Gastrocnemius medialis (tissue), 4 donors: ENCODE results near the gene INTU. TPM values are rescaled to one million over a fixed set of nuclear protein-coding genes. Genes with fewer than 3 reads are reported as not detected.
A peak's percentile ranks its signal among the peaks of the same experiment; 100 is the strongest.
"Not testable (repeated sequence)": the region's sequence is repeated elsewhere in the genome, so short reads cannot be mapped to it uniquely, and the experiment has no call there.

Experiments
- ATAC-seq, 2 donors: fragments of 150-250 bp; one replicate each; pipeline ENCODE4 v1.9.1; 2016
- DNase-seq, 2 donors: peaks; one replicate each; pipeline ENCODE4 v3.0.0-alpha.2; 2019
- H3K27ac ChIP-seq, 4 donors: fragments of 200-600 bp; sonication (generic); 1 replicate in 1 of 4; 2 replicates in 3 of 4; pipeline ENCODE4 v1.5.1; 2016 to 2018; ENCODE audit warnings: mild to moderate bottlenecking in 2 of 4, moderate library complexity in 1 of 4
- H3K27me3 ChIP-seq, 3 donors: fragments of 200-600 bp; sonication (generic) in 2 of 3; 1 replicate in 1 of 3; 2 replicates in 2 of 3; pipeline versions ENCODE4 v1.5.1 to v1.6.0; 2016 to 2019; ENCODE audit warnings: mild to moderate bottlenecking in 1 of 3, moderate library complexity in 1 of 3
- H3K36me3 ChIP-seq, 2 donors: fragments of 200-600 bp; sonication (generic) in 1 of 2; one replicate each; pipeline ENCODE4 v1.5.1; 2017 to 2018
- H3K4me1 ChIP-seq, 2 donors: fragments of 200-600 bp; sonication (generic) in 1 of 2; one replicate each; pipeline ENCODE4 v1.5.1; 2016 to 2017; ENCODE audit warnings: mild to moderate bottlenecking in 2 of 2
- H3K4me3 ChIP-seq, 4 donors: fragments of 200-600 bp; sonication (generic) in 3 of 4; 1 replicate in 1 of 4; 2 replicates in 3 of 4; pipeline ENCODE4 v1.5.1; 2016 to 2019; ENCODE audit warnings: mild to moderate bottlenecking in 2 of 4
- H3K9me3 ChIP-seq, 3 donors: fragments of 200-600 bp; sonication (generic) in 2 of 3; 1 replicate in 1 of 3; 2 replicates in 2 of 3; pipeline ENCODE4 v1.5.1; 2016 to 2019
- CTCF ChIP-seq, 5 experiments: fragments of 450-650 bp in 3 of 5; fragments of 200-600 bp in 2 of 5; sonication (generic) in 2 of 5; IDR thresholded peaks in 4 of 5; conservative IDR thresholded peaks in 1 of 5; 1 replicate in 4 of 5; 2 replicates in 1 of 5; pipeline ENCODE4 v1.5.1; 2016 to 2019; ENCODE audit warnings: antibody characterized with exemption in 5 of 5, mild to moderate bottlenecking in 3 of 5, moderate library complexity in 3 of 5
- POLR2A ChIP-seq, 2 donors: fragments of 450-650 bp; IDR thresholded peaks; one replicate each; pipeline ENCODE4 v1.6.1; 2017; ENCODE audit warnings: antibody characterized with exemption in 2 of 2, mild to moderate bottlenecking in 2 of 2, moderate library complexity in 2 of 2
- in situ Hi-C, 4 donors: fragments of 200-750 bp; cut with MboI; loops; one replicate each; pipeline versions ENCODE4 v1.15.0 to v1.8.0; 2017; ENCODE audit warnings: low sequenced_read_pairs in 4 of 4
- intact Hi-C: fragments of 100-400 bp; cut with DNase I; formaldehyde crosslinking; loops from one replicate; pipeline ENCODE4 v1.15.1; 2023; ENCODE audit warnings: low total_unique reads
- total RNA-seq, 4 donors: library from RNA; depleted of rRNA; stranded (reverse); fragments of >200 nt; gene quantifications; one replicate each; pipeline versions ENCODE4 v1.1.0 to v1.2.3, GENCODE V29; 2016

The INTU gene
- 1 to 10 TPM in 2 of 4 donors, under 1 TPM in 2; 0.65 to 2.6 (median 1.7) TPM for total RNA-seq

- intact Hi-C loops (loop anchor here (5.0 to 10.0 kb wide), 3 partner anchors 150 to 1462 kb away; partner anchors contain the start of genes ABHD18, C4orf33, HSPA4L and MFSD8), in situ Hi-C loops (loop anchor here in 2 of 4 donors (25.0 kb wide), 1 partner anchor 330 kb away; the partner anchor contains the start of genes ABHD18 (in 2 of the 2) and MFSD8 (in 2 of the 2))
- H3K9me3 ChIP-seq, result no peaks in the 10 kb centered on the region
- H3K36me3 ChIP-seq, result no peaks in the 10 kb centered on the region
- H3K4me3 ChIP-seq, result peak within 1 kb of the TSS; percentile 62 to 94 (median 76)
- H3K27ac ChIP-seq, result peak within 1 kb of the TSS in 2 of 4 donors; percentile 34 to 58
- DNase-seq, result peak; percentile 89 to 91
- TF ChIP-seq CTCF (IDR thresholded peaks at IDR 0.05 in 4 of 5, conservative IDR thresholded peaks at IDR 0.05 in 1 of 5) (no peak), POLR2A (IDR thresholded peaks at IDR 0.05) (no peak)
- ATAC-seq, result peak; percentile 100
- peaks cover 12 to 18% of the 10 kb centered on the region in 2 donors for H3K4me1 ChIP-seq
- H3K27me3 ChIP-seq, result no peaks in the 10 kb centered on the region
These were observed at the start of gene INTU for GRCh38 chr4:127632420-127633403. TSS of gene INTU (plus strand) at chr4:127632957. CDS start at chr4:127633035, 78 bp downstream.

- in situ Hi-C loops, ATAC-seq, H3K4me3 ChIP-seq, H3K36me3 ChIP-seq, H3K27me3 ChIP-seq, H3K9me3 ChIP-seq, H3K27ac ChIP-seq, DNase-seq, H3K4me1 ChIP-seq, intact Hi-C loops: not testable (repeated sequence)
These were observed 46.3 kb upstream of the INTU start for GRCh38 chr4:127586496-127586895.

GRCh38 chr4:127586922-127587571 lies 45.7 kb upstream of the INTU start:
- in situ Hi-C loops (no loop called here), intact Hi-C loops (no loop called here)
- no peak for TF ChIP-seq POLR2A (IDR thresholded peaks at IDR 0.05)
- peak in 1 of 5 experiments; percentile 10 for TF ChIP-seq CTCF (IDR thresholded peaks at IDR 0.05 in 4 of 5, conservative IDR thresholded peaks at IDR 0.05 in 1 of 5)
- no peaks in the 10 kb centered on the region for H3K36me3 ChIP-seq
- no peaks in the 10 kb centered on the region for H3K27me3 ChIP-seq
- no peak overlapping the region for H3K4me3 ChIP-seq
- ATAC-seq (no peak), DNase-seq (no peak)
- H3K9me3 ChIP-seq, result no peaks in the 10 kb centered on the region
- no peaks in the 10 kb centered on the region for H3K4me1 ChIP-seq
- no peak overlapping the region for H3K27ac ChIP-seq

GRCh38 chr4:127589153-127589552 lies 43.6 kb upstream of the INTU start:
- H3K36me3 ChIP-seq, H3K27me3 ChIP-seq, in situ Hi-C loops, DNase-seq, H3K27ac ChIP-seq, H3K4me1 ChIP-seq, ATAC-seq, H3K4me3 ChIP-seq, intact Hi-C loops, H3K9me3 ChIP-seq: not testable (repeated sequence)

GRCh38 chr4:127598656-127599055 lies 34.1 kb upstream of the INTU start:
- TF ChIP-seq POLR2A (IDR thresholded peaks at IDR 0.05) (no peak), CTCF (IDR thresholded peaks at IDR 0.05 in 4 of 5, conservative IDR thresholded peaks at IDR 0.05 in 1 of 5) (no peak)
- in situ Hi-C loops (no loop called here), intact Hi-C loops (no loop called here)
- Histone ChIP-seq H3K4me3 (no peak overlapping the region), H3K27ac (no peak overlapping the region), H3K27me3 (no peaks in the 10 kb centered on the region), H3K36me3 (no peaks in the 10 kb centered on the region), H3K9me3 (no peaks in the 10 kb centered on the region), H3K4me1 (no peaks in the 10 kb centered on the region)
- no peak for ATAC-seq
- no peak for DNase-seq
